K562 (cell line): ENCODE results near the gene P4HB. TPM values are rescaled to one million over a fixed set of nuclear protein-coding genes. Genes with fewer than 3 reads are reported as not detected.
A peak's percentile ranks its signal among the peaks of the same experiment; 100 is the strongest.

ENCODE experiments used
- ATAC-seq: fragments of 200-7000 bp; cut with Tn5 transposase; 3 replicates; pipeline ENCODE4 v1.9.1; 2020; ENCODE audit warnings: moderate library complexity
- BruUV-seq: library from RNA; stranded (reverse); fragments of 400-500 nt; replicated peaks from 2 replicates; lab custom pipeline; 2021; lab: Mats Ljungman, UMichigan
- CTCF ChIA-PET: fragments of 300-600 bp; formaldehyde crosslinking; extraction: SDS; loops from one replicate; lab custom pipeline; 2021; ENCODE audit warnings: low intra/inter-chr PET ratio; lab: Yijun Ruan, JAX
- POLR2A ChIA-PET: fragments of 300-600, 350-650 bp; sonication (Branson Sonifier 250); formaldehyde crosslinking; extraction: SDS; loops from one replicate; lab custom pipeline; 2021; ENCODE audit warnings: antibody characterized with exemption, inconsistent platforms; lab: Yijun Ruan, JAX
- DNase-seq, 4 experiments: peaks; one replicate each; pipeline versions ENCODE4 v3.0.0 to v3.0.0-alpha.2; 2011 to 2018; ENCODE audit warnings: low spot score in 3 of 4, mixed read lengths in 3 of 4; ENCODE audit errors: extremely low read depth in 1 of 4
- FAIRE-seq: peaks from 2 replicates; lab custom pipeline; 2011; peaks lifted over from hg19 to GRCh38; lab: Jason Lieb, UNC
- H2AFZ ChIP-seq: 2 replicates; pipeline ENCODE4 v1.6.0; 2011; ENCODE audit warnings: low read depth, low read length, control low read depth, inconsistent platforms
- H3K27ac ChIP-seq: fragments of 200-600 bp; 3 replicates; pipeline ENCODE4 v1.8.0; 2011; ENCODE audit warnings: low read depth, mild to moderate bottlenecking, control low read depth, inconsistent platforms, low read length, moderate library complexity, mixed read lengths; ENCODE audit errors: extremely low read depth
- H3K27me3 ChIP-seq, 2 experiments: fragments of 300-600 bp in 1 of 2; 2 replicates in 1 of 2; 3 replicates in 1 of 2; pipeline versions ENCODE4 v1.6.0 to v1.8.0; 2011; ENCODE audit warnings: inconsistent platforms in 2 of 2, low read length in 2 of 2, mild to moderate bottlenecking in 1 of 2, mixed read lengths in 1 of 2, moderate library complexity in 1 of 2; ENCODE audit not compliant: control insufficient read depth in 2 of 2, insufficient read depth in 2 of 2
- H3K36me3 ChIP-seq: fragments of 300-600 bp; 3 replicates; pipeline ENCODE4 v1.8.0; 2011; ENCODE audit warnings: mild to moderate bottlenecking, low read length, inconsistent platforms; ENCODE audit not compliant: control insufficient read depth, insufficient read depth
- H3K4me1 ChIP-seq, 2 experiments: fragments of 200-600 bp in 1 of 2; replicated peaks in 1 of 2; 2 replicates in 1 of 2; 3 replicates in 1 of 2; pipeline versions ENCODE4 v1.5.1 to v1.8.0; 2011; ENCODE audit warnings: inconsistent platforms in 2 of 2, low read length in 2 of 2, mild to moderate bottlenecking in 1 of 2, mixed read lengths in 1 of 2, moderate library complexity in 1 of 2; ENCODE audit not compliant: control insufficient read depth in 2 of 2, insufficient read depth in 2 of 2
- H3K4me2 ChIP-seq: 2 replicates; pipeline ENCODE4 v1.6.1; 2011; ENCODE audit warnings: low read length, control low read depth, inconsistent platforms, mixed read lengths; ENCODE audit not compliant: insufficient read depth
- H3K4me3 ChIP-seq: fragments of 200-600 bp; sonication (generic), shearing (Covaris generic); 2 replicates; pipeline ENCODE4 v1.5.1; 2016; ENCODE audit warnings: control low read depth, inconsistent platforms
- H3K79me2 ChIP-seq: fragments of 200-600 bp; 3 replicates; pipeline ENCODE4 v1.8.0; 2011; ENCODE audit warnings: low read length, inconsistent platforms; ENCODE audit not compliant: control insufficient read depth, insufficient read depth
- H3K9ac ChIP-seq, 2 experiments: 2 replicates each; pipeline versions ENCODE4 v1.6.0 to v1.6.1; 2011; ENCODE audit warnings: low read depth in 2 of 2, low read length in 2 of 2, control low read depth in 1 of 2, inconsistent platforms in 1 of 2, mild to moderate bottlenecking in 1 of 2, mixed read lengths in 1 of 2; ENCODE audit not compliant: insufficient read depth in 1 of 2
- H3K9me1 ChIP-seq: one replicate; pipeline ENCODE4 v1.6.0; 2011; ENCODE audit warnings: inconsistent platforms, mild to moderate bottlenecking, low read length, moderate library complexity; ENCODE audit not compliant: control insufficient read depth, insufficient read depth
- H3K9me3 ChIP-seq: replicated peaks from 2 replicates; pipeline ENCODE4 v1.5.1; 2011; ENCODE audit warnings: low read depth, low read length, inconsistent platforms; ENCODE audit not compliant: control insufficient read depth, insufficient read depth
- H4K20me1 ChIP-seq: replicated peaks from 2 replicates; pipeline ENCODE4 v1.6.1; 2011; ENCODE audit warnings: low read length, inconsistent platforms, mixed read lengths; ENCODE audit not compliant: control insufficient read depth, insufficient read depth
- ILK ChIP-seq: fragments of 450-650 bp; IDR thresholded peaks from 2 replicates; pipeline ENCODE4 v1.6.1; 2016; ENCODE audit warnings: missing genetic modification characterization, low read depth, mild to moderate bottlenecking, missing compliant biosample characterization, moderate library complexity, borderline replicate concordance
- RBBP5 ChIP-seq: fragments of 200-600 bp; sonication (generic); IDR thresholded peaks from 2 replicates; pipeline ENCODE4 v1.6.1; 2012; ENCODE audit warnings: borderline replicate concordance, mild to moderate bottlenecking, low read length, control low read depth, inconsistent platforms; ENCODE audit not compliant: insufficient read depth, poor library complexity, severe bottlenecking
- RBFOX2 ChIP-seq: fragments of 200-400 bp; formaldehyde crosslinking; IDR thresholded peaks from 2 replicates; pipeline ENCODE4 v1.6.1; 2017; ENCODE audit warnings: low read depth, mild to moderate bottlenecking, low read length, moderate library complexity
- WGBS: fragments of 100-300 bp; shearing (Covaris generic); methylation state at CpG from one replicate; pipeline ENCODE4 v1.1.6; 2016; ENCODE audit warnings: low coverage, mixed read lengths; ENCODE audit not compliant: insufficient coverage; ENCODE audit errors: missing lambda C conversion rate; 5-methylcytosine and 5-hydroxymethylcytosine counted together
- in situ Hi-C: fragments of 300-500 bp; cut with MboI; formaldehyde crosslinking; loops from 4 replicates; pipeline ENCODE4 v1.15.0; 2018; ENCODE audit warnings: inconsistent platforms, mixed read lengths
- intact Hi-C: fragments of 100-400 bp; cut with micrococcal nuclease; formaldehyde crosslinking; loops from 2 replicates; pipeline ENCODE4 v1.14.2; 2022
- polyA plus RNA-seq, 8 experiments: library from polyadenylated mRNA; depleted of rRNA in 4 of 8; stranded (reverse) in 5 of 8; unstranded in 3 of 8; fragments of >200 nt; fragmentation: Nextera tagmentation in 2 of 8; fragmentation: Illumina TruSeq in 1 of 8; extraction: Ambion mirVana in 2 of 8; extraction: Trizol in 1 of 8; gene quantifications; 2 replicates each; pipeline versions ENCODE4 v1.2.1 to v1.2.3, GENCODE V29; 2011 to 2014; ENCODE audit warnings: inconsistent platforms in 1 of 8, missing spikeins in 1 of 8
- total RNA-seq, 7 experiments: library from RNA; depleted of rRNA in 6 of 7; stranded (reverse); fragments of >200 nt in 6 of 7; fragmentation: Illumina TruSeq in 2 of 7; extraction: Trizol in 2 of 7; gene quantifications; 2 replicates each; pipeline versions ENCODE4 v1.2.1 to v1.2.3, GENCODE V29; 2011 to 2021; ENCODE audit warnings: low replicate concordance in 1 of 7
- TF ChIP-seq, protein P1 (sequence below), 3 experiments: IDR thresholded peaks in 2 of 3; conservative IDR thresholded peaks in 1 of 3; 2 replicates each; pipeline ENCODE4 v1.5.1; 2011 to 2012; ENCODE audit warnings: low read length in 3 of 3, mild to moderate bottlenecking in 3 of 3, control low read depth in 2 of 3, improper control_type of control experiment in 1 of 3, inconsistent platforms in 1 of 3, low read depth in 1 of 3, mixed read lengths in 1 of 3, moderate library complexity in 1 of 3; ENCODE audit not compliant: insufficient read depth in 2 of 3

Gene P4HB
- total and polyA plus RNA-seq, 9 of the 15 experiments (the other 6 are each of a cell fraction or from before 2014, with no cell fraction given), result 4.4 to 645 (median 325) TPM

DNA sequence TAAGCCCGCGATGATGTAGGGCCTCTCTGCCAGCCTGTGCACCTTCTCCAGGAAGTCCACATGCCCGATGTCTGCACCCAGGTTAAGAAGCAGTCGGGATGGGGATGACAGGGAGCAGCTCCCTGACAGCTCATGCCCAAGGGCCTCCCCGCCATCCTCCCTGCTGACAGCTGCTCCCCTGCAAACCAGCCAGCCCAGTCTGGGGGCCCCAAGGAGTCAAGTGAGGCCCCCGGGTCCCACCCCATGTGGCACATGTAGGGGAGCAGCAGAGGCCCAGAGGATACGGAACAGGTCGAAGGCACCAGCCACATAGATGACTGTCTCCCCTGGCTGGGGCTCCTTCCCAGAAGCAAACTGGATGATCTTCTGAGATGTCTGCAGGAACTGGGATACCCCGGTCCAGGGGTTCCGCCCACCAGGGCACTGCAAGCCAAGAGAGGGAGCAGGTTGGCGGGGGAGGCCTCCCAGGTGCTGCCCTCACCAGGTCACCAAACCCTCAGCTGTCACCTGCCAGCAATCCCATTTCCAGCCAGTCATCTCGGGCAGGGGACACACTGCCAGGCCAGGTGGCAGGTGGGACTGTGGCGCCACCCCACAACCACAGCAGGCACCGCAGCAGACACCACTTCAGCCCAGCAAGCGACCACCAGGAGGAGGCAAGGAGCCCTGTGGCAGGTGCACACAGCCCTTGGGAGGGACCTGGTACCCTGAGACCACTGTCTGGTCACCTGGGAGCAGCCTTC lies 46.3 kb upstream of the P4HB start:
- H3K4me2 ChIP-seq, result no peak overlapping the region
- ATAC-seq (no peak), FAIRE-seq (no peak), DNase-seq (no peak)
- no peaks in the 10 kb centered on the region for H3K27me3 ChIP-seq
- intact Hi-C loops, result no loop called here
- no peak overlapping the region for H3K27ac ChIP-seq
- no peaks in the 10 kb centered on the region; the same call in 1 of the 2 replicates for H4K20me1 ChIP-seq
- in situ Hi-C loops, result no loop called here
- H3K9me1 ChIP-seq, result peaks cover 3% of the 10 kb centered on the region
- BruUV-seq, result no TSS peak
- ChIA-PET CTCF (no interaction called here), POLR2A (interaction anchor here (1.3 kb wide), 1 partner anchor 14 kb away, joined by 3 read pairs; no protein-coding TSS in a partner anchor)
- peaks cover 18 to 95% of the 10 kb centered on the region in 2 experiments for H3K4me1 ChIP-seq
- 94% methylated on average over 13 of the region's 15 CpGs for WGBS
- no peak overlapping the region for H2AFZ ChIP-seq
- H3K9me3 ChIP-seq, result no peaks in the 10 kb centered on the region
- no peak overlapping the region for H3K4me3 ChIP-seq
- TF ChIP-seq, protein P1, sequence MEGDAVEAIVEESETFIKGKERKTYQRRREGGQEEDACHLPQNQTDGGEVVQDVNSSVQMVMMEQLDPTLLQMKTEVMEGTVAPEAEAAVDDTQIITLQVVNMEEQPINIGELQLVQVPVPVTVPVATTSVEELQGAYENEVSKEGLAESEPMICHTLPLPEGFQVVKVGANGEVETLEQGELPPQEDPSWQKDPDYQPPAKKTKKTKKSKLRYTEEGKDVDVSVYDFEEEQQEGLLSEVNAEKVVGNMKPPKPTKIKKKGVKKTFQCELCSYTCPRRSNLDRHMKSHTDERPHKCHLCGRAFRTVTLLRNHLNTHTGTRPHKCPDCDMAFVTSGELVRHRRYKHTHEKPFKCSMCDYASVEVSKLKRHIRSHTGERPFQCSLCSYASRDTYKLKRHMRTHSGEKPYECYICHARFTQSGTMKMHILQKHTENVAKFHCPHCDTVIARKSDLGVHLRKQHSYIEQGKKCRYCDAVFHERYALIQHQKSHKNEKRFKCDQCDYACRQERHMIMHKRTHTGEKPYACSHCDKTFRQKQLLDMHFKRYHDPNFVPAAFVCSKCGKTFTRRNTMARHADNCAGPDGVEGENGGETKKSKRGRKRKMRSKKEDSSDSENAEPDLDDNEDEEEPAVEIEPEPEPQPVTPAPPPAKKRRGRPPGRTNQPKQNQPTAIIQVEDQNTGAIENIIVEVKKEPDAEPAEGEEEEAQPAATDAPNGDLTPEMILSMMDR (IDR thresholded peaks at IDR 0.05 in 2 of 3, conservative IDR thresholded peaks at IDR 0.05 in 1 of 3; ENCODE audit: insufficient read depth in 2 of 3, low read depth in 1 of 3, low read length in 3 of 3), result peak; percentile 24 to 85 (median 58); a peak in 4 of 6 replicates
- TF ChIP-seq RBFOX2 (peak; percentile 7; the same call in 1 of the 2 replicates), RBBP5 (no peak), ILK (tag) (no peak)
- H3K79me2 ChIP-seq, result peaks cover 21% of the 10 kb centered on the region
- 0 out of 4 replicates have a peak overlapping the region, but pooled peaks of 1 of the 2 experiments have one; percentile 10 for H3K9ac ChIP-seq
- peaks cover 68% of the 10 kb centered on the region; the same call in 2 of the 3 replicates for H3K36me3 ChIP-seq
